GM21423 (cell line): Measurements from ENCODE around the gene RGS3.

Experiments used
- ATAC-seq: cut with Tn5 transposase; IDR thresholded peaks from one replicate; pipeline ENCODE4 v1.9.1; 2021; ENCODE audit warnings: mild to moderate bottlenecking, moderate library complexity; ENCODE audit not compliant: unreplicated experiment

The RGS3 gene

GRCh38 chr9:113597390-113598241, 134.1 kb downstream of the RGS3 start:
- ATAC-seq, result no peak

GRCh38 chr9:113598451-113598850, 134.9 kb downstream of the RGS3 start:
- no peak for ATAC-seq

GRCh38 chr9:113598883-113599282, 135.4 kb downstream of the RGS3 start:
- no peak for ATAC-seq

GRCh38 chr9:113599646-113600022, 136.1 kb downstream of the RGS3 start:
- ATAC-seq, result no peak

- no peak for ATAC-seq
Measured at GRCh38 chr9:113600023-113600823, 136.7 kb downstream of the RGS3 start.

GRCh38 chr9:113600871-113601614, 137.5 kb downstream of the RGS3 start:
- ATAC-seq, result no peak

- ATAC-seq, result no peak
Measured at GRCh38 chr9:113601656-113602055, 138.1 kb downstream of the RGS3 start.

GRCh38 chr9:113602126-113603047, 138.9 kb downstream of the RGS3 start:
- peak; percentile 67 for ATAC-seq

- no peak for ATAC-seq
Measured at GRCh38 chr9:113603048-113603375, 139.5 kb downstream of the RGS3 start.

- ATAC-seq, result no peak
Measured at GRCh38 chr9:113603773-113604172, 140.2 kb downstream of the RGS3 start.

GRCh38 chr9:113604393-113604792, 140.9 kb downstream of the RGS3 start:
- no peak for ATAC-seq

GRCh38 chr9:113606510-113606909, 143.0 kb downstream of the RGS3 start:
- ATAC-seq, result no peak

- no peak for ATAC-seq
Measured at GRCh38 chr9:113608082-113608685, 144.7 kb downstream of the RGS3 start.

- no peak for ATAC-seq
Measured at GRCh38 chr9:113609562-113610318, 146.2 kb downstream of the RGS3 start.

- ATAC-seq, result no peak
Measured at GRCh38 chr9:113611461-113612215, 148.1 kb downstream of the RGS3 start.

GRCh38 chr9:113612216-113612747, 148.8 kb downstream of the RGS3 start:
- no peak for ATAC-seq

- no peak for ATAC-seq
Measured at GRCh38 chr9:113612828-113613227, 149.3 kb downstream of the RGS3 start.

GRCh38 chr9:113613815-113614413, 150.4 kb downstream of the RGS3 start:
- ATAC-seq, result no peak
